PC-9 (cell line): ENCODE results near the gene UBE4B.

ENCODE experiments used
- CTCF ChIP-seq: fragments of 200-600 bp; sonication (generic); conservative IDR thresholded peaks from 2 replicates; pipeline ENCODE4 v1.6.1; 2017; ENCODE audit warnings: mixed run types, antibody characterized with exemption, mild to moderate bottlenecking, moderate library complexity
- EZH2 ChIP-seq: fragments of 200-600 bp; sonication (generic); IDR thresholded peaks from 2 replicates; pipeline ENCODE4 v1.8.0; 2017; ENCODE audit warnings: antibody characterized with exemption, low read depth

- TF ChIP-seq CTCF (no peak), EZH2 (no peak)
Measured at GRCh38 chr1:10106756-10107475, 74.2 kb downstream of the UBE4B start.
